ENCODE results near the gene ATXN7L3.
"Not testable (repeated sequence)": the region's sequence is repeated elsewhere in the genome, so short reads cannot be mapped to it uniquely, and the experiment has no call there.

The ATXN7L3 gene, protein sequence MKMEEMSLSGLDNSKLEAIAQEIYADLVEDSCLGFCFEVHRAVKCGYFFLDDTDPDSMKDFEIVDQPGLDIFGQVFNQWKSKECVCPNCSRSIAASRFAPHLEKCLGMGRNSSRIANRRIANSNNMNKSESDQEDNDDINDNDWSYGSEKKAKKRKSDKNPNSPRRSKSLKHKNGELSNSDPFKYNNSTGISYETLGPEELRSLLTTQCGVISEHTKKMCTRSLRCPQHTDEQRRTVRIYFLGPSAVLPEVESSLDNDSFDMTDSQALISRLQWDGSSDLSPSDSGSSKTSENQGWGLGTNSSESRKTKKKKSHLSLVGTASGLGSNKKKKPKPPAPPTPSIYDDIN

GRCh38 chr17:44199553-44200477, at the start of gene ATXN7L3:
TSS of gene ATXN7L3 (minus strand) at chr17:44199884. CDS start at chr17:44198070, 1,814 bp downstream.
- peak; percentile 99 for DNase-seq

DNA sequence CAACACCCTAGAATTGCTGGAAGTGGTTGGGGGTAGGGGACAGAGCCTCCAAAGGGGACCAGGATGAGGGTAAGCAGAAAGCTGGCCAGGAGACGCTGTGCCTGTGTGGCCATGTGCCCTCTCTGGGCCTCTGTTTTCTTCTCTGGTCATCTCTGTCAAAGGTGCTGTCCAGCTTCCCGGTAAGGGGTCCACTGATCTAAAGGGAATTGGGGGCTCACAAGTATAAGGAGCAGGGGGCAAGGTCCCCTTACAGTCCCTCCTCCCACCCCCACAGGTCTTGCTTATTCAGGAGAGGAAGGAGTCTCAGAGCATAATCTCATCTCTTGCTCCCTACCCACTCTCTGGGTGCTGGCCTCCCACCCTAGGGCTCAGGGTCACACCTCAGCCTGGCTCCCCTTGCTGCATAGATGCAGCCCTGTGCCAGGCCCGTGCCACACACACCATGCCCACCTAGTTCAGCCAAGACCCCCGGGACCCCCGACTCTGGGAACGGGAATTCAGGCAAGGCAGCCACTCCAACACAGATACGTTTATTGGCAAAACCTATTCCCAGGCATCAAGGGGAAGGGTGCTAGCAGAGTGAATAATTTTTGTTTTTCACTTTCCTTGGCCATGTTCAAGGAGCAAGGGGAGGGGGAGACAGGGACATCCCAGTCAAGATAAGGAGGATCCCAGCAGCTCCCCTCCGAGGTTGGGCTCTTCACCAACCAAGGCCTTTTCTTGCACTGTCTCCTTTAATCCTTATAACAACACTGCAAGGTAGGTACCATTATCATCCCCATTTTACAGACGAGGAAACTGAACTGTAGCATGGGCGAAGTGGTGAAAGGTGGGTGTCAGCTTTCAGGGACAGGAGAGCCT, 48.4 kb upstream of the ATXN7L3 start:
- no peak for DNase-seq

DNA sequence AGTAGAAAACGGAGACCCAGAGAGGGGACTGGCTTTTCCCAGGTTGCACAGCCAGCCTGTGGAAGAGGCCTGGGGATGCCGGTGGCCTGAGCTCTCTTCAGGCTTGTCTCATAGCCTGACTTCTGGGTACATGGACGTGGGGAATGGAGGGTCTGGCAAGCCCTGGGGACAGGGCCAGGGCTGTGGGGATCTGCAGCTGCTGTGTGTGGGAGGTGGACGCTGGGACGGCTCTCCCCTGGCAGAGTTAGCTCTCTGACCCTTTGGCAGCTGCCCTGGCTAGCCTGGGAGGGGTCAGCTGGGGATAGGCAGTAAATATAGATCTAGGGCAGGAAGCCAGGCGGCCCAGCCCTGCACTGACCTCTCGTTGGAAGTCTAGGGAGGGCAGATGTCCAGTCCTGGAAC, 47.8 kb upstream of the ATXN7L3 start:
- no peak for DNase-seq

DNA sequence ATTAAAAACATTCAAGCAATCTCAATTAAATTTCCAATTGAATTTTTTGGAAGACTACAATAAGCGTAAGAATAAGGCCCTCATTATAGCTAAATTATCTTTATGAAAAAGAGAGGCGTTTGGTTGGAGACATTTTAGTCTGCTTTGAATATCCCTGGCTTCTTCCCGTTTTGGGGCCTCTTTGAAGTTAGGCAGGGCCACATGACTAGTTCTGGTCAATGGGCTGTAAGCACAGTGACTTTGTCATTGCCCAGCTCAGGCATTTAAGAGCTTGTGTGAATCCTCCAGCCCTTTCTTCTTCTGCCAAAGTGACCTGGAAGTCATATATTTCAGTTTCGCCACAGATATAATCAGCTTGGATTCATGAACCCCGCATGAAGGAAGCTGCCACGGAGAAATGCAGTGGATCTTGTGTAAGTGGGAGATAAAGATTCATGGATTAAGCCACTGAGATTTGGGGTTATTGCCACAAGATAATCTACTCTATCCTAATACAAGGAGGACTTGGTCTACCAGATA, 41.5 kb upstream of the ATXN7L3 start:
- no peak for DNase-seq

GRCh38 chr17:44237886-44238285, 38.2 kb upstream of the ATXN7L3 start:
- DNase-seq, result not testable (repeated sequence)

DNA sequence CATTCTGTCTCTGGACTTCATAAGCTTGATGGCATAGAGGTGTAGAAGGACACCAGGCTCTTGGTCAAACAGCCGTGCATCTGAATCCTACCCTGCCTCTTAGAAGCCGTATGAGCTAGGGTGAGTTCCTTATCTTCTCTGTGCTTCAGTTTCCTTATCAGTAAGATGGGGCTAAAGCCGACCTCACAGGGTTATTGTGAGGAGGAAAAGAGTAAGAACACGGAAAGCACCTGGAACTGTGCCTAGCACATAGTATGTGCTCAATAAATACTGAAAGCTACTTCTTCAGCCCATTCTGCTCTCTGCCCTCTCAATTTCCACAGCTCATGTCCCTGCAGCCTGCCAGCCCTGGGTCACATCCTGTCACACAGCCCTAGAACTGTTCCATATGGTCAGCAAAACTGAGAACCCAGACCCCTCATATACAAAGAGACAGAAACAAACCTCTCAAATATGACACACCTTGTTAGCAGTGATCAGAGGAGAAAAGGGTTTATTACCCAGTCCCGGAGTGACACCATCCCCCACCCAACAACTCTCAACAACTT, 36.8 kb upstream of the ATXN7L3 start:
- no peak for DNase-seq

DNA sequence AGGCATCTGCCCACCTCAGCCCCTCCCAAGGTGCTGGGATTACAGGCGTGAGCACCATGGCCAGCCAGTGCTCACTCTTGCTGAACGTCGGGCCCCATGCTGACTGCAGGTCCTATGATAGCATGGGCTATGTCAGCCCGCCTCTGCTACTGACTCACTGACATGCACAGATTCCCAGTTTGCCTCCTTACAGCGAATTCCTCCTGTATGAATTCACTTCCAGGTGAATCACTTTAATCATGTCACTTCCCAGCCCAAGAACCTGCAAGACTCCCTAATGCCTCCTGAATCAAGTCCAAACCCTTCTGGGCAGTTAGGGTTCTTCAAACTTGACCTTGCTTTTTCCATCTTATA, 35.9 kb upstream of the ATXN7L3 start:
- DNase-seq, result no peak

- no peak for DNase-seq
Observed at GRCh38 chr17:44233582-44233981, 33.9 kb upstream of the ATXN7L3 start.

- no peak for DNase-seq
Observed at GRCh38 chr17:44232061-44232460, 32.4 kb upstream of the ATXN7L3 start.

- no peak for DNase-seq
Observed at GRCh38 chr17:44230140-44230539, 30.5 kb upstream of the ATXN7L3 start.

DNA sequence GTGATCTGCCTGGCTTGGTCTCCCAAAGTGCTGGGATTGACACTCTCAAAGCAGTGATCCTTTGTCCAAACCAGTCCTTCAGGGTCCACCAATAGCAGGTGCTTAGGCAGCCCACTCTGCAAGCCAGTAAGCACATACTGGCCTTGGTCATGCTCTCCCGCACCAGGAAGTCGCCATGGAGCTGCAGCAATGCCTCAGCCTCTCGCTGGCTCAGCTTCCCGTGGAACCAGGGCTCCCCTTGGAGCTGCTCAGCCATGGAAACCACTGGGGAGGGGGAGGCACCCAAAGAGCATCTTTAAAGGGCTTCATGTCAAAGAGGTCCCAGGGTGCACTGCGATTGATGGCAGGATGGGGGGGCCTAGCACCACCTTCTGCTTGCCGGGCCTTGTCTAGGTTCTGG, 29.4 kb upstream of the ATXN7L3 start:
- no peak for DNase-seq

DNA sequence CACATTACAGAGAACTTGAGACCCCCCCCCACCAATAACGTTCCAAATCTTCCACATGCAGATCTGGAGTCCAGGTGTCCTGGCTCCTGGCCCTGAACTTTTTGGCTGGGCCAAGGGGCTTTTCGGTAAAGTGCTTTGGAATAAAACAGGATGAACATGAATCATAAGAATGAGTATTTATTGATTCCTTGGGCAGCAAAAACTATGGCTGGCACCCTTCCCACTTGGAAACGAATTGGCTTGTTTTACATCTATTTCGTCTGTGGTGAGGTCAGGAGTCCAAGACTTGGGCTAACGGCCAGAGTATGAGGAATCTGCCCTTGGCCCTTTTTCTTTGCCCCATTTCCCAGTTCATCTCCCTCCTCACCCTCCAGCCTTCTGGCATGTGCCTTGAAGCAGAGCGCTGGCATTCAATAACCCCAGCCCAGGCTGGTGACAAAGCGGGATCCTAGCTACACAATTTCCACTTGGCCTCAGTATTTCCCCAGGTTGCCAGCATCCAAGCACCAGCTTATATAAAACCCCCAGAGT, 23.9 kb upstream of the ATXN7L3 start:
- no peak for DNase-seq

DNA sequence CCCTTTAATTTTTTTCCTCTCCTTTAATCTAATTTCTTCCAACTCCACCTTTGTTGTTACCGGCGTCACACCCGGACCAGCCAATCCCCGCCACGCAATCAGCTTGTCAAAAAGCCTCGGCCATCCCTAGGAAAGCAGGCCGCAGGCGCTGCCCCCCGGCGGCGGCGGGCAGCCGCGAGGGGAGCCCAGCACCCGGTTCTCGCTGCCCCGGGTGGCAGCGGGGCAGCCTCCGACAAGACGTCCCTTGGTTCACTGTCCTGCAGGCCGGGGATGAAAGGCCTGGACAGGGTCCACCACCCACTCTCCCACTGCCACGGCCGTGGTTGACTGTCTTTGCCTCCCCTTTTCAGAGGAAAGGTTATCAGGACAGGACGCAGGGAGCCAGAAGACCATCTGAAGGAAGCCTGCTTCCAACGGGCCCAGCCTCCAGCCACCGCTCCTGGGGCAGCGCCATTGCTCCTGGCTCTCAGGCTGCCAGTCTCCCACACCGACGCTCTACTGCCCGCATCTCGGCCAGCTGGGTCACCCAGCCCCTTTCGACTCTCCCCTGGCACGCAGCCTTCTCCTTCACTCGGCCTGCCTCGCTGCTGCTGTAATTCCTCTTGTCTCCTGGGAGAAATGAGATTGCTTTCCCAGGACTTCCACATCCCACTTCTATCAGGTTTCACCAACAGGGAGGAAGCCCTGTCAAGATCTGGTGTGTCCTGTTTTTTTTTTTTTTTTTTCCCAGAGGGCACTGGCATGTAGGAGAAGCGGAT, 22.6 kb upstream of the ATXN7L3 start:
- DNase-seq, result peak; percentile 85

GRCh38 chr17:44221862-44222111, 22.1 kb upstream of the ATXN7L3 start:
- no peak for DNase-seq

- peak; percentile 93 for DNase-seq
Observed at GRCh38 chr17:44221084-44221861, 21.6 kb upstream of the ATXN7L3 start.

DNA sequence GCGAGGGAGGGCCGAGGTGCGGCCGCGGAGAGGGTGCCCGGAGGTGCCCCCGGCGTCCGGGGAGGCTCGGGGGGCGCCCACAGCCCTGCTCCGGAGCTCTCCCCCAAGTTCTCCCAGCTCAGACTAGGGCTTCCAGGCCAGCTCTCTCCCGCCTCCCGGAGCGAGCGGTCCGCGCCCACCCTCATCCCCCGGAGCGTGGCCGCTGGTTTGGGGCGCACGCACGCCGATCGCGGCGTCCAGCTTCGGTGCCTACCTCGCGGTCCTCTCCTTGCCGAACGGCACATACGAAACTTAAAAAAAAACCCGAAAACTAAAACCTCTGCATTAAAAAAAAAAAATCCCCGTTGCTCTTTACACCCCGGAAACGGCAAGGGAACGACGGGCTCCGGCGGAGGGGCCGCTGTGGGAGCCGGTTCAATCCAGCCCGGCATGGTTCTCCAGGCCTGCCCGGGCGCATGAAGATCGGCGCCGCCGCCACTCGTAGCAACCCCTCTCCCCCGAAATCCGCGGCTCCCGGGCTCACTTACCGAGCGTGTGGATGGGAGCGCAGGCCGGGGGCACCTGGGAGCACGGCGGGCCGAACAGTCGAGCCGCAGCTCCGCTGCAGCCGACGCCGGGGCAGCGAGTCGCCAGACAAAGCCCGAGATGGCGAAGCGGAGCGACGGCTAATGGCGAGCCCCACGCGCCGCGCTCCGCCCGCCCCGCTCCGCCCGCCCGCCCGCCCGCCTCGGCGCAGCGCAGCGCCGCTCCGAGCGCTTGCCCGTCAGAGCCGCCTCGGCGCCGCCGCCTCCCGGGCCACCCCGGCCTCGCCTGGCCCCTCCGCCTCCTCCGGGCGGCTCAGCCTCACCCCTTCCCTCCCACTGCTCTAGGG, 20.8 kb upstream of the ATXN7L3 start:
- peak; percentile 80 for DNase-seq

DNA sequence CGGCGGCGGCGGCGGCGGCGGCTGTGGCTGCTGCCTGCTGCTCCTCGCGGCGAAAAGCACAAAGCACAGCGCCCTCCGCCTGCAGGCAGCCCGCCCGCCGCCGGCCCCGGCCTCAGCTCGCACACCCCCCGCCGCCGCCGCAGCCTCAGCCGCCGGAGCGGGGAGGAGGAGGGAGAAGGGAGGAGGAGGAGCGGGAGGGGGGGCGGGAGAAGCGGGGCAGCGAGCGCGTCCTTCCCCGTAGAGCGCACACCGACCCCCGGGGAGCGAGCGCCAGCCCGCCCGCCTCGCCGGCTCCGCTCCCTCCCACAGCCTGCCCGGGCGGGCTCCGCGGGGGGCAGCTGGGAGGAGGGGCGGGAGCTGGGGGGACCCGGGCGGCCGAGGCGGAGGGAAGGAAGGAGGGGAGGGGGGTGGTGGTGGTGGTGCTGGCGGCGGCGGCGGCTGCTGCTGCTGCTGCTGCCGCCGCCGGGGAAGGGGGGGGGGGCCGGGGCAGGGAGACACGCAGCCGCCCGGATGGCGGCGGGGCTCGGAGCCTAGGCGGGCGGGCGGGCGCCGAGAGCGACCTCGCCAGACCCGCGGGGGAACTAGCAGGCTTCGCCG, 20.0 kb upstream of the ATXN7L3 start, which contains the start of gene UBTF:
Gene UBTF, minus strand, starts transcription at position 60 of the 597 bp plus-strand sequence. CDS start 1,446 bp downstream, outside the sequence.
- peak; percentile 92 for DNase-seq

GRCh38 chr17:44219108-44219615, 19.5 kb upstream of the ATXN7L3 start:
- peak; percentile 86 for DNase-seq

All from eye (tissue), 1 donor.